Caco-2 (cell line): ENCODE measurements around the gene KLRD1. TPM values are rescaled to one million over a fixed set of nuclear protein-coding genes. Genes with fewer than 3 reads are reported as not detected.

Experiments
- BruUV-seq: library from RNA; stranded (reverse); fragments of 400-500 nt; replicated peaks from 2 replicates; lab custom pipeline; 2021; lab: Mats Ljungman, UMichigan
- CTCF ChIA-PET: fragments of 300-600 bp; sonication (Branson Sonifier 250); formaldehyde crosslinking; loops from one replicate; lab custom pipeline; 2022; ENCODE audit warnings: antibody characterized with exemption; lab: Charles Lee
- POLR2A ChIA-PET: fragments of 300-600 bp; sonication (Branson Sonifier 250); formaldehyde crosslinking; loops from one replicate; lab custom pipeline; 2022; ENCODE audit warnings: antibody characterized with exemption; lab: Charles Lee
- DNase-seq, 2 experiments: peaks; one replicate each; pipeline versions ENCODE4 v3.0.0 to v3.0.0-alpha.2; 2020 to 2022
- H3K27me3 ChIP-seq: replicated peaks from 2 replicates; pipeline ENCODE4 v1.6.0; 2011; ENCODE audit warnings: low read length; ENCODE audit not compliant: control insufficient read depth, insufficient read depth
- H3K36me3 ChIP-seq: 2 replicates; pipeline ENCODE4 v1.5.1; 2011; ENCODE audit warnings: low read length; ENCODE audit not compliant: control insufficient read depth, insufficient read depth
- H3K4me1 ChIP-seq: fragments of 250-450 bp; sonication (Bioruptor Pico); 2 replicates; pipeline ENCODE4 v1.5.1; 2020; ENCODE audit warnings: mild to moderate bottlenecking
- H3K4me3 ChIP-seq: 2 replicates; pipeline ENCODE4 v1.5.1; 2011; ENCODE audit warnings: low read depth, mild to moderate bottlenecking, control low read depth, low read length
- H3K9me3 ChIP-seq: fragments of 250-450 bp; sonication (Bioruptor Pico); 2 replicates; pipeline ENCODE4 v1.5.1; 2020; ENCODE audit warnings: mild to moderate bottlenecking, moderate library complexity
- H3K27ac Mint-ChIP-seq: one replicate; pipeline ENCODE4 v1.8.0; 2022; ENCODE audit warnings: mixed read lengths; ENCODE audit not compliant: unreplicated experiment
- H3K27me3 Mint-ChIP-seq: one replicate; pipeline ENCODE4 v1.8.0; 2022; ENCODE audit warnings: mixed read lengths; ENCODE audit not compliant: insufficient read depth, unreplicated experiment
- H3K36me3 Mint-ChIP-seq: one replicate; pipeline ENCODE4 v1.8.0; 2022; ENCODE audit warnings: mild to moderate bottlenecking, mixed read lengths; ENCODE audit not compliant: insufficient read depth, unreplicated experiment
- H3K4me1 Mint-ChIP-seq: one replicate; pipeline ENCODE4 v1.8.0; 2022; ENCODE audit warnings: low read depth, mixed read lengths; ENCODE audit not compliant: unreplicated experiment
- H3K4me3 Mint-ChIP-seq: one replicate; pipeline ENCODE4 v1.8.0; 2022; ENCODE audit warnings: mild to moderate bottlenecking, moderate library complexity, mixed read lengths; ENCODE audit not compliant: unreplicated experiment
- H3K9me3 Mint-ChIP-seq: one replicate; pipeline ENCODE4 v1.8.0; 2022; ENCODE audit warnings: mixed read lengths; ENCODE audit not compliant: unreplicated experiment
- CTCF ChIP-seq, 2 experiments: fragments of 200-600 bp in 1 of 2; IDR thresholded peaks; 1 replicate in 1 of 2; 2 replicates in 1 of 2; pipeline versions ENCODE4 v1.5.1 to v1.8.0; 2011 to 2022; ENCODE audit warnings: antibody characterized with exemption in 1 of 2, control low read depth in 1 of 2, inconsistent platforms in 1 of 2, low read depth in 1 of 2, low read length in 1 of 2, mild to moderate bottlenecking in 1 of 2, moderate library complexity in 1 of 2; ENCODE audit not compliant: insufficient read depth in 1 of 2, severe bottlenecking in 1 of 2, unreplicated experiment in 1 of 2
- intact Hi-C: fragments of 100-400 bp; cut with micrococcal nuclease; formaldehyde crosslinking; loops from one replicate; pipeline ENCODE4 v1.10.0; 2022; ENCODE audit not compliant: unreplicated experiment
- total RNA-seq: library from RNA; stranded (reverse); gene quantifications from 2 replicates; pipeline ENCODE4 v1.2.3, GENCODE V29; 2022

Gene KLRD1
- total RNA-seq, 1 experiment from 2014 or later, result 0.05 TPM

GRCh38 chr12:10363914-10364814, 56.5 kb downstream of the KLRD1 start:
- no peak overlapping the region for H3K4me3 Mint-ChIP-seq
- no peak overlapping the region for H3K27ac Mint-ChIP-seq
- H3K36me3 Mint-ChIP-seq, result no peaks in the 10 kb centered on the region
- ChIA-PET POLR2A (interaction anchor here (0.7 to 1.3 kb wide), 2 partner anchors 11 to 249 kb away, joined by 4 to 5 read pairs; partner anchors contain the start of gene MAGOHB), CTCF (interaction anchor here (0.7 kb wide), 1 partner anchor 33 kb away, joined by 4 read pairs; no protein-coding TSS in a partner anchor)
- H3K36me3 ChIP-seq, result no peaks in the 10 kb centered on the region; the same call in 1 of the 2 replicates
- H3K27me3 Mint-ChIP-seq, result no peaks in the 10 kb centered on the region
- H3K4me1 Mint-ChIP-seq, result peaks cover 13% of the 10 kb centered on the region
- peak; percentile 41 to 53 for DNase-seq
- intact Hi-C loops, result loop anchor here (1.0 to 10.0 kb wide), 2 partner anchors 33 to 129 kb away; no protein-coding TSS in a partner anchor
- no peak for TF ChIP-seq CTCF (IDR thresholded peaks at IDR 0.05; ENCODE audit: insufficient read depth in 1 of 2, low read depth in 1 of 2, low read length in 1 of 2, severe bottlenecking in 1 of 2, unreplicated experiment in 1 of 2)
- H3K4me3 ChIP-seq, result peak overlapping the region; percentile 39
- peaks cover 57% of the 10 kb centered on the region for H3K4me1 ChIP-seq
- peaks cover 21% of the 10 kb centered on the region for H3K9me3 ChIP-seq
- H3K9me3 Mint-ChIP-seq, result peaks cover 25% of the 10 kb centered on the region
- H3K27me3 ChIP-seq, result no peaks in the 10 kb centered on the region
- TSS peak; percentile 56 for BruUV-seq

GRCh38 chr12:10364815-10365622, 57.3 kb downstream of the KLRD1 start:
- TF ChIP-seq CTCF (IDR thresholded peaks at IDR 0.05; ENCODE audit: insufficient read depth in 1 of 2, low read depth in 1 of 2, low read length in 1 of 2, severe bottlenecking in 1 of 2, unreplicated experiment in 1 of 2), result no peak
- Histone ChIP-seq H3K9me3 (peaks cover 21% of the 10 kb centered on the region), H3K36me3 (no peaks in the 10 kb centered on the region; the same call in 1 of the 2 replicates), H3K4me1 (peaks cover 57% of the 10 kb centered on the region), H3K27me3 (no peaks in the 10 kb centered on the region), H3K4me3 (peak overlapping the region; percentile 39)
- Mint-ChIP-seq H3K36me3 (no peaks in the 10 kb centered on the region), H3K4me3 (no peak overlapping the region), H3K27ac (no peak overlapping the region), H3K4me1 (peaks cover 14% of the 10 kb centered on the region), H3K9me3 (peaks cover 27% of the 10 kb centered on the region), H3K27me3 (no peaks in the 10 kb centered on the region)
- no TSS peak for BruUV-seq
- ChIA-PET CTCF (interaction anchor here (0.7 to 2.1 kb wide), 3 partner anchors 20 to 46 kb away, joined by 3 to 6 read pairs (median 4); no protein-coding TSS in a partner anchor), POLR2A (interaction anchor here (0.6 to 1.3 kb wide), 3 partner anchors 11 to 248 kb away, joined by 4 to 5 read pairs (median 4); partner anchors contain the start of gene MAGOHB)
- intact Hi-C loops, result loop anchor here (1.0 to 10.0 kb wide), 4 partner anchors 34 to 309 kb away; partner anchors contain the start of gene STYK1
- peak; percentile 84 to 88 for DNase-seq
